ENCODE results near the gene SLC9A1. TPM values are rescaled to one million over a fixed set of nuclear protein-coding genes. Genes with fewer than 3 reads are reported as not detected.
A peak's percentile ranks its signal among the peaks of the same experiment; 100 is the strongest.

SLC9A1 gene
- total RNA-seq, 1 donor from 2014 or later: 27.9 TPM

DNA sequence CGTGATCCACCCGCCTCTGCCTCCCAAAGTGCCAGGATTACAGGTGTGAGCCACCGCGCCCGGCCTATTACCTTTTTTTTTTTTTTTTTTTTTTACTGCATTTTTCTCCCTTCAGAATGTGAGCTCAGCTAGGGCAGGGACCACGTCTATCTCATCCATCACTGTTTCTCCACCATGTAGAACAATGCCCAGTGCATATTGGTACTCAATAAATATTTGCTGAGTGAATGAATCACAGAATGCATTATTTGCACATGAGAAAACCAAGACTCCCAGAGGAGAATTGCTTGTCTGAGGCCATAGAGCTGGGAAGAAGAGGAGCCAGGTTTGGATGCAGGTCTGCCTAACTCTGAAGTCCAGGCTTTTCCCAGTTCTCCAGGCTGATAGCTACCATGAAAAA lies 8.2 kb upstream of the SLC9A1 start:
- no peak overlapping the region for H3K4me3 Mint-ChIP-seq
- H3K27me3 Mint-ChIP-seq (ENCODE audit: insufficient read depth): no peaks in the 10 kb centered on the region
- intact Hi-C loops (cut with micrococcal nuclease): no loop called here
- H3K4me1 Mint-ChIP-seq (ENCODE audit: low read depth): peaks cover 12% of the 10 kb centered on the region
- no peaks in the 10 kb centered on the region for H3K36me3 Mint-ChIP-seq (ENCODE audit: low read depth)
- no peak overlapping the region for H3K27ac Mint-ChIP-seq
- H3K9me3 Mint-ChIP-seq: no peaks in the 10 kb centered on the region
- DNase-seq (ENCODE audit: low spot score): no peak

DNA sequence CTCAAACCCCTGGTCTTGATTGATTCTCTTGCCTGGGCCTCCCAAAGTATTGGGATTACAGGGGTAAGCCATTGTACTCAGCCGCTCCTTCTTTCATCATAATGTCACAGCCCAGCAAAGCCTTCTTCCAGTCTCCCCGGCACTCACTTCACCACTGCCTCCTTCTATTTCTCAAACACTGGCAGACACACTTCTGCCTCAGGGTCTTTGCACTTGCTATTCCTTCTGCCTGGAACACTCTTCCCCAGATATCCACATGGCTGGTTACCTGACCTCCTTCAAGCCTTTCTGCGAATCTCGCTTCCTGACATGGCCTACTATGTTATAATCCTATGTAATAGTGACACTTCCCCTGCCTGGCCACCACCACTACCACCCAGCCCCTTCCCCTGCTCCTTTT lies 7.2 kb upstream of the SLC9A1 start:
- intact Hi-C loops (cut with micrococcal nuclease): no loop called here
- Mint-ChIP-seq H3K4me1 (ENCODE audit: low read depth) (peaks cover 12% of the 10 kb centered on the region), H3K36me3 (ENCODE audit: low read depth) (no peaks in the 10 kb centered on the region), H3K27me3 (ENCODE audit: insufficient read depth) (no peaks in the 10 kb centered on the region), H3K27ac (no peak overlapping the region), H3K9me3 (no peaks in the 10 kb centered on the region), H3K4me3 (no peak overlapping the region)
- no peak for DNase-seq (ENCODE audit: low spot score)

DNA sequence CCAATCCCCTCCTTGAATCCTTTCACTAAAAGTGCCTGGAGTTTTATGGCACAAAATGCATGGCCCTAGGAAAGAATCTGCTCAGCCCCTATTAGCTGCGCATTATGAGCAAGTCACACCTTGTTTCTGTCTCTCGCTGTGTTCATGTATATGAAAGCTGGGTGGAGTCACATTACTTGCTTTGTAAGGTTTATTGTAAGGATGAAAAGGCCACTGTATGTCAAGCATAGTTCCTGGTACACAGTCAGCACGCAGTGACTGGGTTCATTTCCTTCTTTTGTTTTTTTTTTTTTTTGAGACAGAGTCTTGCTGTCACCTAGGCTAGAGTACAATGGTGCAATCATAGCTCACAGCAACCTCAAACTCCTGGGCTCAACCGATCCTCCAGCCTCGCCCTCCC lies 6.7 kb upstream of the SLC9A1 start:
- Mint-ChIP-seq H3K27me3 (ENCODE audit: insufficient read depth) (no peaks in the 10 kb centered on the region), H3K36me3 (ENCODE audit: low read depth) (no peaks in the 10 kb centered on the region), H3K4me3 (no peak overlapping the region), H3K27ac (peak overlapping the region; percentile 56), H3K9me3 (no peaks in the 10 kb centered on the region), H3K4me1 (ENCODE audit: low read depth) (peaks cover 12% of the 10 kb centered on the region)
- no peak for DNase-seq (ENCODE audit: low spot score)
- intact Hi-C loops (cut with micrococcal nuclease): no loop called here

DNA sequence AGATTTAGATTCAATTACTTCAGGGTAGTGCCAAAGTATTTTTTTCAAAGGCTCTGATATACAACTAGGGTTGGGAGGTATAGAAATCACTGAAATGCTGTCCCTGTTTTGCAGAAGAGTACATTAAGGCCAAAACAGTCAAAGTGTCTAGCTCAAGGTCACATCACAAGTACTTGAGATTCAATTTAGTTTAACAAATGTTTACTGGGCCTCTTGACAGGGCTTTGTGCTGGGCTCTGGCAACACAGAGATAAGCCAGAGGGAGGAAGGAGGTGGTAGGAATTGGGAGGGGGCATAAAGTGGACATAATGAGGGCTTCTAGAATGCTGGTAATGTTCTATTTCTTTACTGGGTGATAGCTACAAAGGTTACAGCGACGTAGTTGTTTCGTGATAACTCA lies 2.3 kb upstream of the SLC9A1 start:
- H3K4me1 Mint-ChIP-seq (ENCODE audit: low read depth): peaks cover 41% of the 10 kb centered on the region
- no peak overlapping the region for H3K4me3 Mint-ChIP-seq
- H3K9me3 Mint-ChIP-seq: no peaks in the 10 kb centered on the region
- no peak overlapping the region for H3K27ac Mint-ChIP-seq
- intact Hi-C loops (cut with micrococcal nuclease): loop anchor here (5.0 kb wide), 1 partner anchor 615 kb away; the partner anchor contains the start of gene STX12
- no peak for DNase-seq (ENCODE audit: low spot score)
- no peaks in the 10 kb centered on the region for H3K36me3 Mint-ChIP-seq (ENCODE audit: low read depth)
- H3K27me3 Mint-ChIP-seq (ENCODE audit: insufficient read depth): no peaks in the 10 kb centered on the region

DNA sequence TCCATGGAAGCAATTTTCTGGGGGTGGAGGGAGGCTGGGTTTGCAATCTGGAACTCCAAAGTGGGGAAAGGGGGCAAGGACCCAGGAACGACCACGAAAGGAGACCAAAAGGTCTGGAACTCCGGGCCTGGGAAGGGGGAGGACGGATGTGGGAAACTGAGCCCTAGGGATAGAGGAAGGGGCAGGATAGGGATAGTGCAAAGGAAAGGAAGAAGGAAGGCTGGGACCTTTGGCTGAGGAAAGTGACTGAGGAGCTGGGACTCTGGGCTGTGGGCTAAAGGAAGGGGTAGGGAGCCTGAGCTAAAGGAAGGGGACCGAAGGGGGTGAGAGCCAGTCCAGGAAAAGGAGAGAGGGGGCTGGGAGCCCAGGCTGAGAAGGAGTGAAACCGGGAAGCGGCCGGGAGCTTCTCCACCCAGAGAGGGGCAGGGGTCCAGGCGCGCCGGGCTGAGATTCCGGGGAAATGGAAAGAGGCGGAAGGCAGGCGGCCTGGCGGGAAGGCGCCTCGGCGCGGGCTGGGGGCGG lies 395 bp downstream of the SLC9A1 start:
- intact Hi-C loops (cut with micrococcal nuclease): loop anchor here (2.0 kb wide), 1 partner anchor 52 kb away; no protein-coding TSS in a partner anchor
- Mint-ChIP-seq H3K4me3 (peak overlapping the region; percentile 93), H3K9me3 (no peaks in the 10 kb centered on the region), H3K27ac (peak overlapping the region; percentile 93), H3K4me1 (ENCODE audit: low read depth) (peaks cover 51% of the 10 kb centered on the region), H3K27me3 (ENCODE audit: insufficient read depth) (no peaks in the 10 kb centered on the region), H3K36me3 (ENCODE audit: low read depth) (peaks cover 2% of the 10 kb centered on the region)
- no peak for DNase-seq (ENCODE audit: low spot score)

DNA sequence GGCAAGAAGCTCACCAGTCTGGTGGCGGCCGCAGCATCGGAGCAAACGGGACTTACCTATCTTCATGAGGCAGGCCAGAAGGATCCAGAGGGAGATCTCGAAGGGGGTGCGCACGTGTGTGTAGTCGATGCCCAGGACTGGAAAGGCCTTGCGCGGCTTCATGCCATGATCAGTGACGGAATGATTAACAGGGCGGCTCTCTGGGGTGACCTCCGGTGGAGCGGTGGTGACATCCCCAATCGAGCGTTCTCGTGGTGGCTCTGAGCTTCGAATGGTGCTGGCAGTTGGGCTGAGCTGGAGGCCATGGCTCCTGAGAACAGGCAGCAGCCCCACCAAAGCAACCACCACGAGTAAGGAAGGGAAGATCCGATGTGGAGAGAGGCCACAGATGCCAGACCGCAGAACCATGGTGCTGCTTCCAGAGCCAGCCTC lies 982 bp downstream of the SLC9A1 start:
- intact Hi-C loops (cut with micrococcal nuclease): loop anchor here (2.0 kb wide), 1 partner anchor 51 kb away; no protein-coding TSS in a partner anchor
- Mint-ChIP-seq H3K4me3 (peak overlapping the region; percentile 93), H3K4me1 (ENCODE audit: low read depth) (peaks cover 57% of the 10 kb centered on the region), H3K27ac (peak overlapping the region; percentile 93), H3K9me3 (no peaks in the 10 kb centered on the region), H3K27me3 (ENCODE audit: insufficient read depth) (no peaks in the 10 kb centered on the region), H3K36me3 (ENCODE audit: low read depth) (peaks cover 2% of the 10 kb centered on the region)
- DNase-seq (ENCODE audit: low spot score): no peak

DNA sequence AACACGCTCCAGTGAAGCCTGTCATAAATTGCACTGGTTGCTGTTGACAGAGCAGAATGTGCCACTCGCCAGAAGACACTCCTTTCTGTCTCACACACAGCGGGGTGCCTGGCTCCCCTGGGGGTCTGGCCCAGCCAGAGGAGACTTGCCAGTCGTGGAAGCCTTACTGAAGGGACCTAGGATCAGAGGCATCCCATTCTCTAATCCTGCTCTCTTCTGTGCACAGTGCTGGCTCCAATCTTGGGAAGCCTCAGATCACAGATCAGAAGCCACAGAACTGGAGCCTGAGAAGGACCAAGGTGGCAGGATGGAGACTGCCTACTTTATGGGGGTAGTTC lies 1.4 kb downstream of the SLC9A1 start:
- H3K27me3 Mint-ChIP-seq (ENCODE audit: insufficient read depth): no peaks in the 10 kb centered on the region
- H3K27ac Mint-ChIP-seq: peak overlapping the region; percentile 93
- peak overlapping the region; percentile 93 for H3K4me3 Mint-ChIP-seq
- peaks cover 2% of the 10 kb centered on the region for H3K36me3 Mint-ChIP-seq (ENCODE audit: low read depth)
- H3K9me3 Mint-ChIP-seq: no peaks in the 10 kb centered on the region
- H3K4me1 Mint-ChIP-seq (ENCODE audit: low read depth): peaks cover 61% of the 10 kb centered on the region
- intact Hi-C loops (cut with micrococcal nuclease): no loop called here
- no peak for DNase-seq (ENCODE audit: low spot score)

DNA sequence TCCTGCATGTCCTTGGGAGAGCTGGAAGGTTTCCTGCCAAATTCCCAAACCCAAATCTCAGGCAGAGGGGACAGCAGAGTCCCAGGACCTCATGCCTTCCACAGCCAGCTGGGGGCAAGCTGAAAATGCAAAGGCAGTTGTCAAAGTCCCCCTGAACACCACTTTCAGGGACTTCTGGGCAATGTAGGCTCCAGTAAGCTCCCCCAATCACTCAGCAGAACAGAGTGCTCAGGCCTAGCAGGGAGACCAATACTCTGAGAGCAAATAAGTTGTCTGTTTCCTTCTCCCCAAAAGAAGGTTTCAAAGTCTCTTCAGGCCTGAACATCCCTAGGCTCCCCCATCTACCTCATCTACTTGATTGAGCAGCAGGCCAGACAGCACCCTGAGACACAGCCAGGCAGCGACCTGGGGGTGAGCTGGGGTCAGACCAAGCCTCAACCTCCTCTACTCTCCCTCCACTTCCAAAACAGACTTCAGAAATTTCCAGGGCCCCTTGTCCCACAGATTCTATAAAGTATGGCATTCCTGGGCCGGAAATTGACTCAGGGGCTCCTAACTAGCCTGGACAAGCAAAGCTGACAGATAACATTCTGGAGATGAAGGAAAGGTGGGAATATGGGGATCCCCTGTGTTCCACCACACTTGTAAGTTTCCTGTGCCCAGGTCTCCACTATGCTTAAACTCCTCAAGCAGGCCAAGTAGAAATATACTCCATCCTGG lies 1.9 kb downstream of the SLC9A1 start:
- no peak for DNase-seq (ENCODE audit: low spot score)
- peak overlapping the region; percentile 93 for H3K27ac Mint-ChIP-seq
- peak overlapping the region; percentile 93 for H3K4me3 Mint-ChIP-seq
- intact Hi-C loops (cut with micrococcal nuclease): no loop called here
- H3K4me1 Mint-ChIP-seq (ENCODE audit: low read depth): peaks cover 66% of the 10 kb centered on the region
- no peaks in the 10 kb centered on the region for H3K27me3 Mint-ChIP-seq (ENCODE audit: insufficient read depth)
- H3K36me3 Mint-ChIP-seq (ENCODE audit: low read depth): peaks cover 2% of the 10 kb centered on the region
- H3K9me3 Mint-ChIP-seq: no peaks in the 10 kb centered on the region

DNA sequence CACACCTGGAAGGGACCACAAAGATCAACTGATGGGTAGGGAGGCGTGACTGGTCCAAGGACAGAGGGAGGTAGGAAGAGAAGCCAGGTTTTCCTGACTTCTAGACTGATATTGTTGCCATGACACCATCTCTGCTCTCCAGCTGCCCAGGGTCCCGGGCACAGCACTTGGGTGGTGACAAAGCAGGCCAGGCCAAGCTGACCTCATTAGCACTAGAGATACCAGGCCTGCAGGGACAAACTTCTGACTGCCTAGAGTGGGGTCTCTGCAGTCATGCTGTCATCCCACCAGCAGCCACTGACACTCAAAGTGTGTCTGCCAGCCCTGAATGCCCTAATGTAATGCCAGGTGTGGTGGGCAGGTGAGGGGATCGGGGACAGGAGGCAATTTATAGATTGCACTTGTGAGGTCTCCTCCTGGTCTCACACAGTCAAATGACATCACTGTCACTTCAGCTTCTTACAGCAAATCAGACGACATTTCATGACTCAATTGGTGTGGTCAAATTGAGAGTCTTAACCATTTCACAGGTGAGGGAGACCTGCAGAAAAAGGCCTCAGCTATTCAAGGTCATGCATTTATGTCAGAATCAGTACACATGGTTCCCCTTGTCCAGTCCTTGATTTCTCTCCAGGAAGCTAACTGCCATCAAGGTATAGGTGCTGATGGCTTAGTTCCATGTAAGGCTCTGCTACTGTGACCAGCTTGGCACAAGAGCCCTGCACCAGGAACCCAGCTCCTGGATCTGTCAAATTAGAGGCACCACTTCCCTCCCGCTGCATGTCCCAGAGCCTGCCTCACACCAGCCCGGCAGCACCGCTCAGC lies 2.7 kb downstream of the SLC9A1 start:
- peak overlapping the region; percentile 23 for H3K27ac Mint-ChIP-seq
- peaks cover 66% of the 10 kb centered on the region for H3K4me1 Mint-ChIP-seq (ENCODE audit: low read depth)
- H3K27me3 Mint-ChIP-seq (ENCODE audit: insufficient read depth): no peaks in the 10 kb centered on the region
- no peaks in the 10 kb centered on the region for H3K9me3 Mint-ChIP-seq
- DNase-seq (ENCODE audit: low spot score): no peak
- H3K36me3 Mint-ChIP-seq (ENCODE audit: low read depth): peaks cover 2% of the 10 kb centered on the region
- intact Hi-C loops (cut with micrococcal nuclease): no loop called here
- H3K4me3 Mint-ChIP-seq: peak overlapping the region; percentile 93

DNA sequence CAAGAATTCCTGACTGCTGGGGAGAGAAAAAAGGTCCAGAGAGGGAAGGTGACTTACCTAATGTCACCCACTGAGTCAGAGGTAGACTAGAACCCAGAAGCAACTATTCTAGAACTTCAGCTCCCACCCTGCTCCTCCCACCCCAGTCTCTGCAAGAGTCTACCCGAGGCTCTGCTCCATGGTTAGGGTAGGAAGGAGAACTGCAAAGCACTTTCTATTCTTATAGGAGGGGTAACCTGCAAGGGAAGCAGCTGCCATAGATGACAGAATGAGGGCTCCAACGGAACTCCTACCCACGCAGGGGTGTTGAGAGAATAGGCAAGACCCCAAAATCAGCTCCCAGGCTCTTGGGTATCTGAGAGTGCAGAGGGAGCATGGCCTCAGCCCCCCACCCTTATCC lies 4.3 kb downstream of the SLC9A1 start:
- Mint-ChIP-seq H3K4me1 (ENCODE audit: low read depth) (peaks cover 66% of the 10 kb centered on the region), H3K9me3 (no peaks in the 10 kb centered on the region), H3K27me3 (ENCODE audit: insufficient read depth) (no peaks in the 10 kb centered on the region), H3K36me3 (ENCODE audit: low read depth) (peaks cover 6% of the 10 kb centered on the region), H3K27ac (no peak overlapping the region), H3K4me3 (no peak overlapping the region)
- intact Hi-C loops (cut with micrococcal nuclease): no loop called here
- DNase-seq (ENCODE audit: low spot score): no peak

DNA sequence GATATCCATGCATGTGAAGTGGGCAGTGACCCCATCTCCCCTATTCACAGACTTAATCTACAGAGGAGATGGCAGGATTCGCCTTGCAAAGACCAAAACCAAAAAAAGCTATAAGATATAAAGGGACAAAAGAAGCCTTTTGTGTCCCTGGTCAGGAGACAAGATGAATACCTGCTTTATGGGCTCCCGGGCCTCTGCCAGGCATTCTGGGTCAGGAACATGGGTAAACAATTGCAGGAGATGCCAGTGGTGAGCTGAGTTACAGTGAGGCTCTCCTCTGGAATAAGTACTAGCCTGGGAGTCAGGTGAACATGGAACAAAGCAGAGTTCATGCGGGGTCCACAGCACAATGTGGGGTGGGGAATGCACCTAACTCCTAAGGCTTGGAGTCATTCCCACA lies 4.7 kb downstream of the SLC9A1 start:
- DNase-seq (ENCODE audit: low spot score): no peak
- Mint-ChIP-seq H3K27ac (no peak overlapping the region), H3K9me3 (no peaks in the 10 kb centered on the region), H3K27me3 (ENCODE audit: insufficient read depth) (no peaks in the 10 kb centered on the region), H3K4me3 (no peak overlapping the region), H3K4me1 (ENCODE audit: low read depth) (peaks cover 62% of the 10 kb centered on the region), H3K36me3 (ENCODE audit: low read depth) (peaks cover 9% of the 10 kb centered on the region)
- intact Hi-C loops (cut with micrococcal nuclease): no loop called here

DNA sequence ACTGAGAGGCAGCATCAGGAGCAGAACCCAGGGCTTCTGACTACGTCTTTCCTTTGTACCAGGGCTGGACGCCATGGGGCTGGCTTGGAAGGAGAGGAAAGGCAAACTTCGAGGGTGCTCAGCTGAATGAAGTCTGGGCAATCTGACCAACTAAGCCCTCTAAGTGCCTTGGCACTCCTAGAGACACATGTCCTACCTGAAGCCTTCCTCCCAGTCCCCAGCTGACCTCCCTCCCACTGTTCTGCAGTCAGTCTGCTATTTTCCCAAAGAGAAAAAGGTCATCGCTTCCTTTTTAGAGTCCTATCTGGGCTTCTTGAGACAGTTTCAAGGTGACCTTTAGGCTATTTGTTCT lies 5.2 kb downstream of the SLC9A1 start:
- Mint-ChIP-seq H3K36me3 (ENCODE audit: low read depth) (peaks cover 9% of the 10 kb centered on the region), H3K27ac (no peak overlapping the region), H3K27me3 (ENCODE audit: insufficient read depth) (no peaks in the 10 kb centered on the region), H3K4me3 (no peak overlapping the region), H3K9me3 (no peaks in the 10 kb centered on the region), H3K4me1 (ENCODE audit: low read depth) (peaks cover 59% of the 10 kb centered on the region)
- no peak for DNase-seq (ENCODE audit: low spot score)
- intact Hi-C loops (cut with micrococcal nuclease): no loop called here

DNA sequence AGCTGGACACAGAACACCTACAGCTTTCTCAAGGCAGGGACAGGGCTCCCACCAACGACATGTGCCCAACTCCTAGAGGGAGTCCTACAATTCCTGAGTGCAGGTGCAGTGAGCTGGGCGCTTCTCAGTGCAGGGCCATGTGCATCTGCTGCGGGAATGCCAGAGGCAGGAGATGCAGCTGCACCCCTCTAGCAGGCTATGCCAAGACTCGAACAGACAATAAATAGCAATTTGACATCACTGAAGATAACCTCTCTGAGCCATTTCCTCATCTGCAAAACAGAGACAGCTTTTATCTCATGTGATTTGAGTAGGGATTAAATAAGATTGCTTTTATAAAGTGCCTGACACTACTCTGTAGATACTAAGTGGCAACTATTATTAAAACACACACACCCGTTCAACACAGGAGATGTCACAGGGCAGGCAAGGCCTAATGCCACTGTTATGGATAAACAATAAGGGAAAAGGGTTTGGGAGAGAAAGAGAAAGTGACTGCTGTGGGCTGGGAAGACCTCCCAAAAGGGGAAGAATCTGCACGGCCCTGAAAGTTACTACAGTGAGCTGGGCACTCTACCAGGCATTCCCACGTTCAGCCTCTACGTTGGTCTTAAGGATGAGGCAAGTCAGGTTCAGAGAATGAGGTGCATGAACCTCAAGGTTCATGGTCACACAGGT lies 5.7 kb downstream of the SLC9A1 start:
- no peaks in the 10 kb centered on the region for H3K9me3 Mint-ChIP-seq
- H3K27ac Mint-ChIP-seq: no peak overlapping the region
- H3K36me3 Mint-ChIP-seq (ENCODE audit: low read depth): peaks cover 9% of the 10 kb centered on the region
- no peaks in the 10 kb centered on the region for H3K27me3 Mint-ChIP-seq (ENCODE audit: insufficient read depth)
- peaks cover 56% of the 10 kb centered on the region for H3K4me1 Mint-ChIP-seq (ENCODE audit: low read depth)
- intact Hi-C loops (cut with micrococcal nuclease): no loop called here
- DNase-seq (ENCODE audit: low spot score): no peak
- no peak overlapping the region for H3K4me3 Mint-ChIP-seq
